ENCODE measurements around the gene NLGN1. TPM values are rescaled to one million over a fixed set of nuclear protein-coding genes. Genes with fewer than 3 reads are reported as not detected.

Gene NLGN1
- total and polyA plus RNA-seq, 9 of the 15 experiments (the other 6 are each of a cell fraction or from before 2014, with no cell fraction given), result under 0.01 to 0.01 TPM; not detected in 7

DNA sequence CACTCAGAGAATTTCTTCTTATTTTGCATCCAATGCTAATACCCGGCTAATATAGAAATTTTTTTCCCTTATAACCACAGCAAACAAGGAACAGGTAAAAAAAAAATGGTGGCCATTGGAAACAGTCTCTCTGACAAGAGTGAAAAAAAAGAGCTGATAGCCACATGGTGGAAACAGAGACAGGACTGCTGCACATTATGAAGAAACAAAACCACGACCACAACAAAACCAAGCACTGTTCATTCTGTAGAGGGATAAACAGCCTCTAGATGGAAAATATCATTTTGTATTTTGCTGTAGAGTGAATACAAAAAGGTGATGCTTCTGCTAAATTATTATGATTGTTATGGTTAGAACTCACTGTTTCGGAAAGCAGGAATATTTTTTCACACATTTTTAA is 686.2 kb downstream of the NLGN1 start:
- BruUV-seq (replicated peaks), result no TSS peak
- Histone ChIP-seq H2AFZ (ENCODE audit: low read depth, low read length) (no peak overlapping the region), H3K4me1 (replicated peaks in 1 of 2; ENCODE audit: control insufficient read depth in 2 of 2, insufficient read depth in 2 of 2, low read length in 2 of 2) (no peaks in the 10 kb centered on the region), H3K9me3 (replicated peaks; ENCODE audit: control insufficient read depth, insufficient read depth, low read depth, low read length) (no peaks in the 10 kb centered on the region; the same call in 1 of the 2 replicates), H4K20me1 (replicated peaks; ENCODE audit: control insufficient read depth, insufficient read depth, low read length) (no peaks in the 10 kb centered on the region), H3K36me3 (ENCODE audit: control insufficient read depth, insufficient read depth, low read length) (no peaks in the 10 kb centered on the region), H3K79me2 (ENCODE audit: control insufficient read depth, insufficient read depth, low read length) (no peaks in the 10 kb centered on the region), H3K4me2 (ENCODE audit: insufficient read depth, low read length) (no peak overlapping the region), H3K9me1 (ENCODE audit: control insufficient read depth, insufficient read depth, low read length) (no peaks in the 10 kb centered on the region), H3K27ac (ENCODE audit: extremely low read depth, low read depth, low read length) (no peak overlapping the region), H3K27me3 (ENCODE audit: control insufficient read depth in 2 of 2, insufficient read depth in 2 of 2, low read length in 2 of 2) (no peaks in the 10 kb centered on the region), H3K4me3 (no peak overlapping the region), H3K9ac (ENCODE audit: insufficient read depth in 1 of 2, low read depth in 2 of 2, low read length in 2 of 2) (no peak overlapping the region)
- ATAC-seq (no peak), DNase-seq (ENCODE audit: extremely low read depth in 1 of 4, low spot score in 3 of 4) (no peak), FAIRE-seq (no peak)
- CTCF ChIA-PET (ENCODE audit: low intra/inter-chr PET ratio), result no interaction called here
- in situ Hi-C loops (cut with MboI), result no loop called here
- no peak for TF ChIP-seq NBN (IDR thresholded peaks at IDR 0.05; ENCODE audit: low read depth)
- TF ChIP-seq SIN3B (IDR thresholded peaks at IDR 0.05; ENCODE audit: low read depth), result no peak
- no peak for TF ChIP-seq CREB1 (IDR thresholded peaks at IDR 0.05)
- no peak for TF ChIP-seq CREB1 (CRISPR knock-in tag; IDR thresholded peaks at IDR 0.05)
- no peak for TF ChIP-seq MED1 (CRISPR knock-in tag; IDR thresholded peaks at IDR 0.05; ENCODE audit: borderline replicate concordance)
- TF ChIP-seq JUN (IDR thresholded peaks at IDR 0.05; ENCODE audit: borderline replicate concordance, low read depth, low read length), result no peak
- TF ChIP-seq JUN (CRISPR knock-in tag; IDR thresholded peaks at IDR 0.05; ENCODE audit: borderline replicate concordance), result no peak
- no peak for TF ChIP-seq HOXB6 (CRISPR knock-in tag; IDR thresholded peaks at IDR 0.05; ENCODE audit: borderline replicate concordance)
- no peak for TF ChIP-seq PCBP2 (IDR thresholded peaks at IDR 0.05; ENCODE audit: low read depth, low read length, poor library complexity, severe bottlenecking)
- TF ChIP-seq ZNF184 (CRISPR knock-in tag; IDR thresholded peaks at IDR 0.05), result no peak
- no peak for TF ChIP-seq SOX6 (IDR thresholded peaks at IDR 0.05)
- no peak for TF ChIP-seq HMGN3 (IDR thresholded peaks at IDR 0.05; ENCODE audit: borderline replicate concordance, extremely low read depth, insufficient read length, low read depth, low read length)
- no peak for TF ChIP-seq SAFB (IDR thresholded peaks at IDR 0.05; ENCODE audit: borderline replicate concordance, low read depth, low read length)
- TF ChIP-seq, protein P1, sequence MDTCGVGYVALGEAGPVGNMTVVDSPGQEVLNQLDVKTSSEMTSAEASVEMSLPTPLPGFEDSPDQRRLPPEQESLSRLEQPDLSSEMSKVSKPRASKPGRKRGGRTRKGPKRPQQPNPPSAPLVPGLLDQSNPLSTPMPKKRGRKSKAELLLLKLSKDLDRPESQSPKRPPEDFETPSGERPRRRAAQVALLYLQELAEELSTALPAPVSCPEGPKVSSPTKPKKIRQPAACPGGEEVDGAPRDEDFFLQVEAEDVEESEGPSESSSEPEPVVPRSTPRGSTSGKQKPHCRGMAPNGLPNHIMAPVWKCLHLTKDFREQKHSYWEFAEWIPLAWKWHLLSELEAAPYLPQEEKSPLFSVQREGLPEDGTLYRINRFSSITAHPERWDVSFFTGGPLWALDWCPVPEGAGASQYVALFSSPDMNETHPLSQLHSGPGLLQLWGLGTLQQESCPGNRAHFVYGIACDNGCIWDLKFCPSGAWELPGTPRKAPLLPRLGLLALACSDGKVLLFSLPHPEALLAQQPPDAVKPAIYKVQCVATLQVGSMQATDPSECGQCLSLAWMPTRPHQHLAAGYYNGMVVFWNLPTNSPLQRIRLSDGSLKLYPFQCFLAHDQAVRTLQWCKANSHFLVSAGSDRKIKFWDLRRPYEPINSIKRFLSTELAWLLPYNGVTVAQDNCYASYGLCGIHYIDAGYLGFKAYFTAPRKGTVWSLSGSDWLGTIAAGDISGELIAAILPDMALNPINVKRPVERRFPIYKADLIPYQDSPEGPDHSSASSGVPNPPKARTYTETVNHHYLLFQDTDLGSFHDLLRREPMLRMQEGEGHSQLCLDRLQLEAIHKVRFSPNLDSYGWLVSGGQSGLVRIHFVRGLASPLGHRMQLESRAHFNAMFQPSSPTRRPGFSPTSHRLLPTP (IDR thresholded peaks at IDR 0.05; ENCODE audit: borderline replicate concordance, extremely low read depth, insufficient read length), result no peak
- WGBS (ENCODE audit: insufficient coverage, low coverage, missing lambda C conversion rate), result 0% methylated on average over 3 of the region's 3 CpGs
- POLR2A ChIA-PET, result no interaction called here
- intact Hi-C loops (cut with micrococcal nuclease), result no loop called here
